ENCODE results near the gene ST6GALNAC2.
"Not testable (repeated sequence)": the region's sequence is repeated elsewhere in the genome, so short reads cannot be mapped to it uniquely, and the experiment has no call there.

The ST6GALNAC2 gene

GRCh38 chr17:76538941-76539570, 46.6 kb downstream of the ST6GALNAC2 start:
- DNase-seq, result no peak

GRCh38 chr17:76538281-76538931, 47.3 kb downstream of the ST6GALNAC2 start:
- DNase-seq, result peak; percentile 68

GRCh38 chr17:76537578-76538280, 47.9 kb downstream of the ST6GALNAC2 start, which contains the start of gene CYGB:
TSS of gene CYGB (minus strand) at chr17:76537709. CDS start at chr17:76537542, 167 bp downstream.
- DNase-seq, result no peak

- DNase-seq, result no peak
Measured at GRCh38 chr17:76537288-76537577, 48.4 kb downstream of the ST6GALNAC2 start.

GRCh38 chr17:76536511-76537287, 49.0 kb downstream of the ST6GALNAC2 start:
- no peak for DNase-seq

GRCh38 chr17:76535788-76536510, 49.7 kb downstream of the ST6GALNAC2 start:
- no peak for DNase-seq

- DNase-seq, result no peak
Measured at GRCh38 chr17:76534831-76535732, 50.6 kb downstream of the ST6GALNAC2 start.

GRCh38 chr17:76533640-76534359, 51.9 kb downstream of the ST6GALNAC2 start:
- DNase-seq, result not testable (repeated sequence)

- DNase-seq, result no peak
Measured at GRCh38 chr17:76532072-76532651, 53.5 kb downstream of the ST6GALNAC2 start.

- no peak for DNase-seq
Measured at GRCh38 chr17:76531486-76532038, 54.1 kb downstream of the ST6GALNAC2 start.

- DNase-seq, result no peak
Measured at GRCh38 chr17:76530811-76531485, 54.7 kb downstream of the ST6GALNAC2 start.

- DNase-seq, result no peak
Measured at GRCh38 chr17:76530095-76530723, 55.5 kb downstream of the ST6GALNAC2 start.

- DNase-seq, result peak; percentile 52
Measured at GRCh38 chr17:76529224-76530094, 56.2 kb downstream of the ST6GALNAC2 start.

- no peak for DNase-seq
Measured at GRCh38 chr17:76528528-76529223, 57.0 kb downstream of the ST6GALNAC2 start.

- DNase-seq, result no peak
Measured at GRCh38 chr17:76528156-76528527, 57.5 kb downstream of the ST6GALNAC2 start.

GRCh38 chr17:76527430-76528111, 58.1 kb downstream of the ST6GALNAC2 start:
- peak; percentile 64 for DNase-seq

- not testable (repeated sequence) for DNase-seq
Measured at GRCh38 chr17:76527016-76527415, 58.6 kb downstream of the ST6GALNAC2 start.

Data from retina (tissue), 1 donor.